Astrocyte (in vitro differentiated cells and primary cell): ENCODE results near the gene AIFM2. TPM values are rescaled to one million over a fixed set of nuclear protein-coding genes. Genes with fewer than 3 reads are reported as not detected.

Source experiments
- DNase-seq: peaks from one replicate; pipeline ENCODE4 v3.0.0-alpha.2; 2010; ENCODE audit warnings: low read depth
- FAIRE-seq: peaks from 2 replicates; lab custom pipeline; 2011; peaks lifted over from hg19 to GRCh38; lab: Jason Lieb, UNC
- H2AFZ ChIP-seq: 2 replicates; pipeline ENCODE4 v1.6.0; 2012; ENCODE audit warnings: low read depth, low read length, inconsistent platforms
- H3K27ac ChIP-seq: 2 replicates; pipeline ENCODE4 v1.5.1; 2011; ENCODE audit warnings: low read depth, low read length, inconsistent platforms
- H3K27me3 ChIP-seq: 2 replicates; pipeline ENCODE4 v1.6.0; 2011; ENCODE audit warnings: low read length, inconsistent platforms; ENCODE audit not compliant: insufficient read depth
- H3K36me3 ChIP-seq: 2 replicates; pipeline ENCODE4 v1.5.1; 2011; ENCODE audit warnings: low read length, inconsistent platforms; ENCODE audit not compliant: insufficient read depth
- H3K4me1 ChIP-seq: 2 replicates; pipeline ENCODE4 v1.5.1; 2011; ENCODE audit warnings: low read length, inconsistent platforms; ENCODE audit not compliant: insufficient read depth
- H3K4me2 ChIP-seq: 2 replicates; pipeline ENCODE4 v1.6.0; 2012; ENCODE audit warnings: low read length, inconsistent platforms
- H3K4me3 ChIP-seq: 2 replicates; pipeline ENCODE4 v1.5.1; 2011; ENCODE audit warnings: low read depth, mild to moderate bottlenecking, low read length, inconsistent platforms; ENCODE audit not compliant: insufficient read depth
- H3K79me2 ChIP-seq: 2 replicates; pipeline ENCODE4 v1.6.0; 2012; ENCODE audit warnings: mild to moderate bottlenecking, low read length, inconsistent platforms; ENCODE audit not compliant: insufficient read depth
- H3K9ac ChIP-seq: 2 replicates; pipeline ENCODE4 v1.6.0; 2012; ENCODE audit warnings: mild to moderate bottlenecking, low read length, inconsistent platforms
- H3K9me3 ChIP-seq: 2 replicates; pipeline ENCODE4 v1.5.1; 2012; ENCODE audit warnings: low read depth, mild to moderate bottlenecking, low read length, inconsistent platforms; ENCODE audit not compliant: insufficient read depth
- H4K20me1 ChIP-seq: 2 replicates; pipeline ENCODE4 v1.6.0; 2012; ENCODE audit warnings: low read length, inconsistent platforms; ENCODE audit not compliant: insufficient read depth
- H3K27ac Mint-ChIP-seq: one replicate; pipeline ENCODE4 v1.8.0; 2021; ENCODE audit warnings: mild to moderate bottlenecking, mixed read lengths; ENCODE audit not compliant: unreplicated experiment
- H3K27me3 Mint-ChIP-seq: one replicate; pipeline ENCODE4 v1.8.0; 2021; ENCODE audit warnings: low read depth, mixed read lengths; ENCODE audit not compliant: unreplicated experiment
- H3K36me3 Mint-ChIP-seq: one replicate; pipeline ENCODE4 v1.8.0; 2021; ENCODE audit warnings: low read depth, mixed read lengths; ENCODE audit not compliant: unreplicated experiment
- H3K4me1 Mint-ChIP-seq: one replicate; pipeline ENCODE4 v1.8.0; 2021; ENCODE audit warnings: low read depth, mixed read lengths; ENCODE audit not compliant: unreplicated experiment
- H3K4me3 Mint-ChIP-seq: one replicate; pipeline ENCODE4 v1.8.0; 2021; ENCODE audit warnings: mild to moderate bottlenecking, moderate library complexity, mixed read lengths; ENCODE audit not compliant: unreplicated experiment
- H3K9me3 Mint-ChIP-seq: one replicate; pipeline ENCODE4 v1.8.0; 2021; ENCODE audit warnings: mild to moderate bottlenecking, mixed read lengths; ENCODE audit not compliant: unreplicated experiment
- CTCF ChIP-seq: IDR thresholded peaks from 2 replicates; pipeline ENCODE4 v1.5.1; 2011; ENCODE audit warnings: low read depth, mild to moderate bottlenecking, inconsistent platforms, low read length, moderate library complexity; ENCODE audit not compliant: insufficient read depth
- EZH2 ChIP-seq: IDR thresholded peaks from 2 replicates; pipeline ENCODE4 v1.6.1; 2012; ENCODE audit warnings: mild to moderate bottlenecking, low read length, inconsistent platforms; ENCODE audit not compliant: insufficient read depth
- total RNA-seq: library from RNA; stranded (reverse); gene quantifications from 2 replicates; pipeline ENCODE4 v1.2.1, GENCODE V29; 2021

Gene AIFM2
- total RNA-seq, 1 donor from 2014 or later = 7.1 TPM

DNA sequence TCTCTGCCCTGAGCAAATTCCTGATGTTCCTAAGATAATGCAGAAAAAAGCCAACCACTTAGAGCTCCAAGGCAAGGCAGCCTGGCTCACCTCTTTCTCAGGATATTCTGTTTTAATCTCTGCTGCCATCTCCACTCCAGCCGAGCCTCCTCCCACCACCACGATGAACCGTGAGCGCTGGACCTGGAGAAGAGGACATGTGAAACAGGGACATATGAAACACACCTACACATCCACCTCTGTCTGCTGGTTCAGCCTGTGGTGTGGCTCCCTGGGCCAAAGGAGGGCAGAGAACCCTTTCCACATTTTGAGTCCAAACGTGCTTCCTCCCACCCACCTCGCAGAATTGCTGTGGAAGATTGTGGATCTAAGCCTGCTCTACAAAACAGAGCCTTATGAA is 12.2 kb downstream of the AIFM2 start:
- no peak overlapping the region for H3K4me3 Mint-ChIP-seq
- Histone ChIP-seq H2AFZ (no peak overlapping the region), H3K27me3 (no peaks in the 10 kb centered on the region), H3K79me2 (no peaks in the 10 kb centered on the region), H3K4me2 (no peak overlapping the region), H3K4me3 (no peak overlapping the region), H3K27ac (no peak overlapping the region), H3K4me1 (no peaks in the 10 kb centered on the region), H3K9ac (no peak overlapping the region), H4K20me1 (peaks cover 12% of the 10 kb centered on the region), H3K9me3 (no peaks in the 10 kb centered on the region), H3K36me3 (no peaks in the 10 kb centered on the region)
- H3K27ac Mint-ChIP-seq = no peak overlapping the region
- H3K9me3 Mint-ChIP-seq = peaks cover 4% of the 10 kb centered on the region
- DNase-seq (no peak), FAIRE-seq (no peak)
- peaks cover 2% of the 10 kb centered on the region for H3K27me3 Mint-ChIP-seq
- peaks cover 33% of the 10 kb centered on the region for H3K36me3 Mint-ChIP-seq
- TF ChIP-seq EZH2 (no peak), CTCF (no peak)
- no peaks in the 10 kb centered on the region for H3K4me1 Mint-ChIP-seq

GRCh38 chr10:70119623-70120022 is 13.0 kb downstream of the AIFM2 start:
- Mint-ChIP-seq H3K27ac (no peak overlapping the region), H3K4me3 (no peak overlapping the region), H3K4me1 (no peaks in the 10 kb centered on the region), H3K27me3 (peaks cover 2% of the 10 kb centered on the region), H3K36me3 (peaks cover 31% of the 10 kb centered on the region), H3K9me3 (peaks cover 4% of the 10 kb centered on the region)
- no peaks in the 10 kb centered on the region for H3K36me3 ChIP-seq
- H3K27ac ChIP-seq = no peak overlapping the region
- H3K79me2 ChIP-seq = no peaks in the 10 kb centered on the region
- TF ChIP-seq CTCF (no peak), EZH2 (no peak)
- H3K4me3 ChIP-seq = no peak overlapping the region
- no peaks in the 10 kb centered on the region for H3K9me3 ChIP-seq
- no peak for DNase-seq
- no peak overlapping the region for H3K9ac ChIP-seq
- FAIRE-seq = no peak
- no peak overlapping the region for H3K4me2 ChIP-seq
- no peaks in the 10 kb centered on the region for H3K27me3 ChIP-seq
- no peak overlapping the region for H2AFZ ChIP-seq
- peaks cover 12% of the 10 kb centered on the region for H4K20me1 ChIP-seq
- no peaks in the 10 kb centered on the region for H3K4me1 ChIP-seq

- no peaks in the 10 kb centered on the region for H3K9me3 ChIP-seq
- no peak overlapping the region for H3K4me2 ChIP-seq
- no peak overlapping the region for H3K9ac ChIP-seq
- H2AFZ ChIP-seq = no peak overlapping the region
- H3K4me1 Mint-ChIP-seq = no peaks in the 10 kb centered on the region
- H3K27me3 Mint-ChIP-seq = peaks cover 2% of the 10 kb centered on the region
- no peaks in the 10 kb centered on the region for H3K79me2 ChIP-seq
- H3K27ac Mint-ChIP-seq = no peak overlapping the region
- no peaks in the 10 kb centered on the region for H3K36me3 ChIP-seq
- H3K4me3 Mint-ChIP-seq = no peak overlapping the region
- peaks cover 12% of the 10 kb centered on the region for H4K20me1 ChIP-seq
- no peak overlapping the region for H3K27ac ChIP-seq
- DNase-seq = no peak
- H3K9me3 Mint-ChIP-seq = peaks cover 2% of the 10 kb centered on the region
- H3K4me1 ChIP-seq = no peaks in the 10 kb centered on the region
- H3K27me3 ChIP-seq = no peaks in the 10 kb centered on the region
- no peak for FAIRE-seq
- TF ChIP-seq EZH2 (no peak), CTCF (no peak)
- H3K4me3 ChIP-seq = no peak overlapping the region
- peaks cover 31% of the 10 kb centered on the region for H3K36me3 Mint-ChIP-seq
Measured at GRCh38 chr10:70119197-70119596, 13.4 kb downstream of the AIFM2 start.
